ES-I3 (cell line): ENCODE data around the gene SPRED2.

ENCODE experiments used
- H3K36me3 ChIP-seq: 2 replicates; pipeline ENCODE4 v1.6.1; 2013; ENCODE audit warnings: mild to moderate bottlenecking, low read length, control low read depth, moderate library complexity; ENCODE audit not compliant: insufficient read depth
- H3K4me1 ChIP-seq: 2 replicates; pipeline ENCODE4 v1.6.1; 2013; ENCODE audit warnings: mild to moderate bottlenecking, control low read depth, low read length; ENCODE audit not compliant: insufficient read depth
- H3K9ac ChIP-seq: 2 replicates; pipeline ENCODE4 v1.6.1; 2013; ENCODE audit warnings: low read depth, mild to moderate bottlenecking, low read length, moderate library complexity
- H3K9me3 ChIP-seq: 2 replicates; pipeline ENCODE4 v1.6.1; 2013; ENCODE audit warnings: mild to moderate bottlenecking, low read length, moderate library complexity; ENCODE audit not compliant: control insufficient read depth, insufficient read depth

SPRED2 gene

DNA sequence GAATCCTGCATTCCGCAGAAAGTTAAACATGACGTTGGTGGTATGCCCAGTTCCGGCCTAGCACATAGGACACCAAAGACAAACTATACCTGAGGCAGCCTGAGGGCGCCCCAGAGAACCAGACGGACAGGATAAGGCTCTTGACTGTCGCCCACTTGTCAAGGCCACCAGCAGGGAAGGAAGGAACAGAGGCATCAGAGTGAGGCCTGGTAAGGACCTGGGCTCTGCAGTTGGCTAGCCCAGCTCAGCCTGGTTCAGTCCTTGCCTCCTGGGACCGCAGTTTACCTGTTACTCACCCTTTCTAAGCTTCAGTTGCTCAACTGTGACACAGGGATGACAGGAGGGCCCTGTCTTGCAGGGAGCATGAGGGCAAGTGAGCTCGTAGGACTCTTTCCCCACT lies 122.7 kb downstream of the SPRED2 start:
- no peak overlapping the region for H3K9ac ChIP-seq
- H3K36me3 ChIP-seq = 0 out of 2 replicates have a peak, but pooled peaks cover 5% of the 10 kb centered on the region
- no peaks in the 10 kb centered on the region for H3K4me1 ChIP-seq
- no peaks in the 10 kb centered on the region for H3K9me3 ChIP-seq

DNA sequence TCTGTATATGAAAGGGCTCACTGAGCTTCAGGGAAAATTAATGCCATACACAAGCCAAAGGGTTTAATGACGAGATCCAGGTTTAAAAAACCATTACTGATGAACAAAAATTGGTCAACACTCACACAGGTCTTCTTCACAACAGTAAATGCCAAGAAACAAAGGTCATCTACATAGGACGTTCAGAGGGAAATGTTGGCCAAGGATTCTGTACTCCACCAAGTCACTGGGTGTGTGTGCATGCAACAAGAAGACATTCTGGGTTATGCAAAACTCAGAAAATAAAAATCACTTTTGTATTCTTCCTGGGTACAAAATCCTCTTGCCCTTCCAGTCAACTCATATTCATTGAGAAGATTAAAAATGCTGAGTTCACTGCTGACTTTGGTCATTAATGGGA lies 126.5 kb downstream of the SPRED2 start:
- Histone ChIP-seq H3K9ac (no peak overlapping the region), H3K4me1 (peaks cover 8% of the 10 kb centered on the region), H3K9me3 (no peaks in the 10 kb centered on the region), H3K36me3 (no peaks in the 10 kb centered on the region)

- H3K4me1 ChIP-seq = peaks cover 24% of the 10 kb centered on the region
- no peaks in the 10 kb centered on the region for H3K9me3 ChIP-seq
- H3K36me3 ChIP-seq = no peaks in the 10 kb centered on the region
- no peak overlapping the region for H3K9ac ChIP-seq
Observed at GRCh38 chr2:65300761-65301711, 131.4 kb downstream of the SPRED2 start.

GRCh38 chr2:65300134-65300760 lies 132.2 kb downstream of the SPRED2 start:
- H3K4me1 ChIP-seq = peaks cover 24% of the 10 kb centered on the region
- H3K36me3 ChIP-seq = no peaks in the 10 kb centered on the region
- H3K9me3 ChIP-seq = no peaks in the 10 kb centered on the region
- no peak overlapping the region for H3K9ac ChIP-seq

- Histone ChIP-seq H3K36me3 (no peaks in the 10 kb centered on the region), H3K9me3 (no peaks in the 10 kb centered on the region), H3K4me1 (peaks cover 27% of the 10 kb centered on the region), H3K9ac (no peak overlapping the region)
Observed at GRCh38 chr2:65299246-65299645, 133.2 kb downstream of the SPRED2 start.

DNA sequence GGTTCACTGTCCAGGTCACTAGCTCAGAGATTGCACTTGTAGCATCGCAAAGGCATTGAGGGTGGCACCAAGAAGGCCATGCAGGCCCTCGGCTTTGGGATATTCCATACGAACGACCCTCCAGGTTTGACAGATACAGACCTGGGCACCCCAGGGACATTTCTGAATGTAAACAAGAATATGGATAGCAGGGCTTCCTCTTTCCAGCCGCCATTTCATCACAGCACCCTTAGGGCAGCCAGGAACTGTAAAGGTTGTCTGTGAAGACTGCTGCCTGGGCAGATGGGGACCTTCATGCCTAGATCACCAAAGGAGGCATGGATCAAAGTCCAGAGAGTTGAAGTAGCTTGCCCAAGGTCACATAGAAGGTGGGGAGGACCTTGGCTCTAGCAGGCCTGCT lies 134.3 kb downstream of the SPRED2 start:
- Histone ChIP-seq H3K9ac (no peak overlapping the region), H3K4me1 (peaks cover 35% of the 10 kb centered on the region), H3K36me3 (no peaks in the 10 kb centered on the region), H3K9me3 (no peaks in the 10 kb centered on the region)

GRCh38 chr2:65297544-65297943 lies 134.9 kb downstream of the SPRED2 start:
- Histone ChIP-seq H3K9ac (no peak overlapping the region), H3K4me1 (peaks cover 35% of the 10 kb centered on the region), H3K36me3 (no peaks in the 10 kb centered on the region), H3K9me3 (no peaks in the 10 kb centered on the region)

- no peaks in the 10 kb centered on the region for H3K9me3 ChIP-seq
- no peaks in the 10 kb centered on the region for H3K36me3 ChIP-seq
- peaks cover 35% of the 10 kb centered on the region for H3K4me1 ChIP-seq
- no peak overlapping the region for H3K9ac ChIP-seq
Observed at GRCh38 chr2:65296971-65297370, 135.4 kb downstream of the SPRED2 start.

DNA sequence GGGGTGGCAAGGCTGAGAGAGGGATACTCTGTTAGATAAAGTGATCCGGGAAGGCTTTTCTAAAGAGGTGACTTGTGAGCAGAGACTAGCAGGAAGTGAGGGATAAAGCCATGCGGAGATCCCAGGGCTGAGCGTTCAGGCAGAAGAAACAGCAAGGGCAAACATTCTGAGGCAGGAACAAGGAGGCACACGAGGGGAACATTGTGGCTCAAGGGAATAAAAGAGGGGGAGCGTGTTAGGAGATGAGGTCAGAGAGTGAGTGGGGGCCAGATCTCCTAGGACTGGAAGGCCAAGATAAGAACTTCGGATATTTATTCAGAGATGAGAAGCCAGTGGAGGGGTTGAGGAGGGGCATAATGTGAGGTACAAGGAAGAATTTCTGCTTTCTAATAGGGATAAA lies 137.7 kb downstream of the SPRED2 start:
- Histone ChIP-seq H3K4me1 (peaks cover 16% of the 10 kb centered on the region), H3K36me3 (no peaks in the 10 kb centered on the region), H3K9me3 (no peaks in the 10 kb centered on the region), H3K9ac (no peak overlapping the region)

GRCh38 chr2:65294136-65294535 lies 138.3 kb downstream of the SPRED2 start:
- no peaks in the 10 kb centered on the region for H3K36me3 ChIP-seq
- peaks cover 12% of the 10 kb centered on the region; the same call in 1 of the 2 replicates for H3K4me1 ChIP-seq
- no peaks in the 10 kb centered on the region for H3K9me3 ChIP-seq
- no peak overlapping the region for H3K9ac ChIP-seq

DNA sequence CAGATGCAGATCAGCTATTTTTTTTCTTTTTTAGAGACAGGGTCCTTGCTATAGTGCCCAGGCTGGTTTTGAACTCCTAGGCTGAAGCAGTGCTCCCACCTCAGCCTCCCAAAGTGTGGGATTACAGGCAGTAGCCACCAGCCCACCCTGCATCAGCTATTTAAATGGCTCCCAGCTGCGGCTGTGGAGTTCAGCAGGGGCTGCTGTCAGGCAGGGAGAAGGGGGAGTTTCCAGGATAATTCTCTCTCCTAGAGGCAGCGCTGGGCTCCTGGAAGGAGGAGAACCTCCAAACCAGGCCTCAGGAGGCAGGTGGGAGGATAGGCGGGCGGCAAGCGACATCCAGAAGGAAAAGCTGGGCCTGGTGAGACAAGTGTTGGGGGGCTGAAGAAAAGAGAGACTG lies 139.0 kb downstream of the SPRED2 start:
- Histone ChIP-seq H3K9ac (no peak overlapping the region), H3K4me1 (peaks cover 12% of the 10 kb centered on the region; the same call in 1 of the 2 replicates), H3K9me3 (no peaks in the 10 kb centered on the region), H3K36me3 (no peaks in the 10 kb centered on the region)

GRCh38 chr2:65292461-65293011 lies 139.9 kb downstream of the SPRED2 start:
- Histone ChIP-seq H3K4me1 (peaks cover 12% of the 10 kb centered on the region; the same call in 1 of the 2 replicates), H3K9me3 (no peaks in the 10 kb centered on the region), H3K9ac (no peak overlapping the region), H3K36me3 (no peaks in the 10 kb centered on the region)

GRCh38 chr2:65292106-65292400 lies 140.3 kb downstream of the SPRED2 start:
- Histone ChIP-seq H3K9ac (no peak overlapping the region), H3K9me3 (no peaks in the 10 kb centered on the region), H3K4me1 (peaks cover 12% of the 10 kb centered on the region; the same call in 1 of the 2 replicates), H3K36me3 (no peaks in the 10 kb centered on the region)

DNA sequence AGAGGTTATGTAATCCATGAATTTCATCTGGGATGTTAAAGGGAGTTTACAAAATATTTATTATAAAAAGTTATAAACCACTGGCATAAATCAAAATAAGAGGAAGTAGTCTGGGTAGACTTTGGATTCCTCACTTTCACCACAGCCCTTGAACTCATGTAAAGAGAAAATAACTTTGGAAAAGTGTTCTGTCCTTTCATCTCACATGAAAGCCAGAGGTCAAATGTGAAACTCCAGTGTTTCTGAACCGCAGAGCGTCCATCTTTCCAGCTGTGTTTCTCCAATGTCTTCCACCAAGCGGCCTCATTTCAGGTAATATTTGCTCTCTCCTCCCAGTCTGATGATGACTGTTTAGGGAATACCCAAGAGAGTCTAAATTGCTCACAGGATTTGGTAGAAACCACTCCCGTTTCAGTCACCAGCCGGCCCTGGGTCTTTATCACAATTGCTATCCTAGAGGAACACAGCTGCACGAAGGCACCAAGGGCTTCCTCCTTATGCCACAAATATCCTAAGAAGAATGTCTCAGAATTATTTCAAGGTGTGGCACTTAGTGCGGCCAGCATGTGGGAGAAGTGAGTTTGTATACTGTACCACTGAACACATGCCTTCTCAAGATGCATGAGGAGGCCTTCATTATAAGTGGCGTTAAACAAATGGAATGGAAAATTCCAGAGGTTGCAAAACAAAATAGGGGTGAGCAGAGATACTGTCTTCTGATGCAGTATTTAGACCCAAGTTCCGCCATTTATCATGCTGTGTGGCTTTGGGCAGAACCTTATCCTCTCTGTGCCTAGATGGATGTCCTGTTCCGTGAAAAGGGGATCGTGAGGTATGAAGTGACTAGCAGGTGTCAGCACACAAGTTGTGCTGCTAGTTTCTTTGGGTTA lies 140.9 kb downstream of the SPRED2 start:
- H3K36me3 ChIP-seq = no peaks in the 10 kb centered on the region
- H3K9ac ChIP-seq = no peak overlapping the region
- no peaks in the 10 kb centered on the region for H3K9me3 ChIP-seq
- H3K4me1 ChIP-seq = peaks cover 12% of the 10 kb centered on the region; the same call in 1 of the 2 replicates
